ENCODE results near the gene POFUT1.

The POFUT1 gene

GRCh38 chr20:32184961-32185603 lies 22.6 kb upstream of the POFUT1 start:
- Histone ChIP-seq H3K9me3 (no peaks in the 10 kb centered on the region), H3K36me3 (no peaks in the 10 kb centered on the region), H3K4me3 (no peak overlapping the region), H3K27me3 (no peaks in the 10 kb centered on the region), H3K27ac (no peak overlapping the region), H3K4me1 (peaks cover 0 to 20% (median 12%) of the 10 kb centered on the region in 4 donors)
- peak in 1 of 2 donors; percentile 11 for DNase-seq
- intact Hi-C loops (cut with DNase I; ENCODE audit: low total_unique reads) = no loop called here
- TF ChIP-seq, protein P1, sequence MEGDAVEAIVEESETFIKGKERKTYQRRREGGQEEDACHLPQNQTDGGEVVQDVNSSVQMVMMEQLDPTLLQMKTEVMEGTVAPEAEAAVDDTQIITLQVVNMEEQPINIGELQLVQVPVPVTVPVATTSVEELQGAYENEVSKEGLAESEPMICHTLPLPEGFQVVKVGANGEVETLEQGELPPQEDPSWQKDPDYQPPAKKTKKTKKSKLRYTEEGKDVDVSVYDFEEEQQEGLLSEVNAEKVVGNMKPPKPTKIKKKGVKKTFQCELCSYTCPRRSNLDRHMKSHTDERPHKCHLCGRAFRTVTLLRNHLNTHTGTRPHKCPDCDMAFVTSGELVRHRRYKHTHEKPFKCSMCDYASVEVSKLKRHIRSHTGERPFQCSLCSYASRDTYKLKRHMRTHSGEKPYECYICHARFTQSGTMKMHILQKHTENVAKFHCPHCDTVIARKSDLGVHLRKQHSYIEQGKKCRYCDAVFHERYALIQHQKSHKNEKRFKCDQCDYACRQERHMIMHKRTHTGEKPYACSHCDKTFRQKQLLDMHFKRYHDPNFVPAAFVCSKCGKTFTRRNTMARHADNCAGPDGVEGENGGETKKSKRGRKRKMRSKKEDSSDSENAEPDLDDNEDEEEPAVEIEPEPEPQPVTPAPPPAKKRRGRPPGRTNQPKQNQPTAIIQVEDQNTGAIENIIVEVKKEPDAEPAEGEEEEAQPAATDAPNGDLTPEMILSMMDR (IDR thresholded peaks at IDR 0.05) = no peak

DNA sequence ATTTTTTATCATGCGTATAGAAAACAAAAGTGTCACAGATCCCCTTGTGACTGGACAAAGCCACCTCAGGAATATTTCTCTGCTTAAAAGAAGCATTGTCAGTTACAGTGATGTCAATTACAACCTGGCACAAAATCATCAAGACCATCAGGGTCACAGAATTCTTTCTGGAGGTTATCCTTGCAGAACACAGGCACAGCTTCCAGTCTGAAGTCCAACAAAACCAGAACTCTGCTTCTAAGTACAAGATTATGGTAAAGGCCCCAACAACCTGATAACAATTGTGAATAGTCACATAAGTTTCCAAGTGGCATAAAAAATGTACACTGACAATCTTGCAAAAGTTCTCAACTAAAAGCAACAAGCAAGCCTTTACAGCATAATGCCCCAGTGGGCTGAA lies 21.2 kb upstream of the POFUT1 start:
- no peak for DNase-seq
- TF ChIP-seq, protein P1 (IDR thresholded peaks at IDR 0.05) = no peak
- no peak overlapping the region for H3K4me3 ChIP-seq
- no peaks in the 10 kb centered on the region for H3K9me3 ChIP-seq
- no peaks in the 10 kb centered on the region for H3K36me3 ChIP-seq
- H3K27me3 ChIP-seq = no peaks in the 10 kb centered on the region
- H3K27ac ChIP-seq = no peak overlapping the region
- peaks cover 0 to 29% (median 16%) of the 10 kb centered on the region in 4 donors for H3K4me1 ChIP-seq
- intact Hi-C loops (cut with DNase I; ENCODE audit: low total_unique reads) = no loop called here

DNA sequence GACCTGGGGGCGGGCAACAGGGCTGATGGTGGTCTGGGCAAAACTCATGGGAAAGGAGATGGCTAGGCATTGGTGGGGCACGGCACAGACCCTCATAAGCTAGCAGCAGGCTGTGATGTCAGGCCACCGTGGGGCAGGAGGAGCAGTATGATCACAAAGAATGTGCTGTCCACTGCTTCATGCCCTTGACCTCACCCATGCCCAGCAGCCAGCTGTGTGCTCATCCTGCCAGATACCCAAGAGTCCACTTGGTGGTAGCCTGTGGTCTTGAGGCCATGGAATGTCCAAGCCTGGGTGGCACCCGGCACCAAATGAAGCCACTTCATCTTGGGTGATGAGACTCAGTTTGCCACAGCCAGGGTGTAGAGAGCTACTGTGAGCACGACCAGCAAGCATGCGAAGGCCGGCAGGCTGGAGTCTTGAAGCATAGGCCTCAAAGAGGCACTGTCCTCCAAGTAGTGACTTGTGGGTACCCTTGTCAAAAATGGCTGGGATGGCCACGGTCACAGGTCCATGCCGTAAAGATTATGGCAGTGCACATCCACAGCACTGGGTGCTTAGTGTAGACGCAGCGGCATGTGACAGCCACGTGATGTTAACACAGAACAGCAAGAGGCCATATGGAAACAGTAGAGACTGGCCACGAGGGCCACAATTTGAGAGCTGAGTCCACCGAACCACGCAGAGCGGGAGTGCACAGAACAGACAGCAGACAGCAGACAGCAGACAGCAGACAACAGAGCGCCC lies 19.1 kb upstream of the POFUT1 start:
- H3K4me1 ChIP-seq = peaks cover 0 to 29% (median 16%) of the 10 kb centered on the region in 4 donors
- TF ChIP-seq, protein P1 (IDR thresholded peaks at IDR 0.05) = no peak
- peak overlapping the region in 1 of 2 donors; percentile 82 for H3K4me3 ChIP-seq
- no peak overlapping the region for H3K27ac ChIP-seq
- H3K9me3 ChIP-seq = no peaks in the 10 kb centered on the region
- no peak for DNase-seq
- no peaks in the 10 kb centered on the region for H3K36me3 ChIP-seq
- H3K27me3 ChIP-seq = no peaks in the 10 kb centered on the region
- intact Hi-C loops (cut with DNase I; ENCODE audit: low total_unique reads) = no loop called here

GRCh38 chr20:32189123-32189410 lies 18.6 kb upstream of the POFUT1 start:
- peaks cover 0 to 29% (median 16%) of the 10 kb centered on the region in 4 donors for H3K4me1 ChIP-seq
- TF ChIP-seq, protein P1 (IDR thresholded peaks at IDR 0.05) = no peak
- peak overlapping the region; percentile 80 to 82 for H3K4me3 ChIP-seq
- H3K27ac ChIP-seq = peak overlapping the region in 1 of 2 donors; percentile 90
- H3K36me3 ChIP-seq = no peaks in the 10 kb centered on the region
- H3K9me3 ChIP-seq = no peaks in the 10 kb centered on the region
- H3K27me3 ChIP-seq = no peaks in the 10 kb centered on the region
- peak in 1 of 2 donors; percentile 55 for DNase-seq
- intact Hi-C loops (cut with DNase I; ENCODE audit: low total_unique reads) = no loop called here

DNA sequence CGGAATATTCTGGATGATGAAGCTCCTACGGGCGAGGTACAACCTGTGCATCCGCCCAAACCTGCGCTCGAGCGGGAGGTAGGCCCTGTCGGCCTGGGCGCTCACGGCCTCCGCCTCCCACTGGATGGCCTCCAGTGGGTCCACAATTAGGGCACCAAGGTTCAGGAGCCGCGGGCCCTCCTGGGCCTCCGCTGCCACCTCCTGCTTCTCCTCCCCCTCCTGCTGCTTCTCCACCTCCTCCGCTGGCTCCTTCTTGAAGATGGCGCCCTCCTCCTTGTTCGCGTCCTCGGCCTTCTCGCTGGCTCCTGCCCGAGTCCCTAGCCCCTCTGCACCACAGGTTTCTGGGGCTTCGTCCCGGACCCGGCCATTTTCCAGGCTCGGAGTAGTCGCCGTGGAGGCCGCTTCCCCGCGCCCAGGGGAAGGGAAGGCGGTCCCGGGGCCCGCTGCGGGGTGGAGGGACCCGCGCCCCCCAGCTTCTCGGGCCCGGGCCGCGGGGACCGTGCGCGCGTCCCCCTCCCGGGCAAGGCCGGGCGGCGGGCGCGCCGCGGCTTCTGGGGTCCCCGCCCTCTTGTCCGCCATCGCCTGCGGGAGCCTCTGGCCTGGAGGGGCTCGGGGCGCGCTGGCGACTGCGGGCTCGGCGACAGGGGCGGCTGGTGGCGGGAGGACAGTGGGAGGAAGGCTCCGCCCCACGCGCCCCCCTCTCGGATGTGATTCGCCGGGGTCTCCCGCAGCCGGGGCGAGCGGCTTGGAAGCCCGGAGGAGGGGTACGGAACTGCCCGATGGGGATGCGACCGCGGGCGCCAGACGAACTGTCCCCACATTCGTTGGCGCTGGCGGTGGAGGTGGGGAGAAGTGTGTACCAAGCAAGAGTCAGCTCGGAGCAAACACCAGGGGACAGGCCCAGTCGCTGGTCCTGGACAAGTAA lies 17.7 kb upstream of the POFUT1 start:
- Histone ChIP-seq H3K9me3 (no peaks in the 10 kb centered on the region), H3K4me1 (peaks cover 0 to 29% (median 16%) of the 10 kb centered on the region in 4 donors), H3K36me3 (peaks cover 0 to 3% (median under 1%) of the 10 kb centered on the region in 3 donors), H3K4me3 (peak overlapping the region; percentile 80 to 82), H3K27me3 (no peaks in the 10 kb centered on the region), H3K27ac (peak overlapping the region; percentile 86 to 90)
- TF ChIP-seq, protein P1 (IDR thresholded peaks at IDR 0.05) = no peak
- intact Hi-C loops (cut with DNase I; ENCODE audit: low total_unique reads) = no loop called here
- peak; percentile 53 to 72 for DNase-seq
